Left ventricle myocardium inferior (tissue), 1 donor: Measurements from ENCODE around the gene ARMS2. TPM values are rescaled to one million over a fixed set of nuclear protein-coding genes. Genes with fewer than 3 reads are reported as not detected.

Experiments
- DNase-seq: peaks from one replicate; pipeline ENCODE4 v3.0.0-alpha.2; 2020
- H3K27ac ChIP-seq: fragments of 200-600 bp; replicated peaks from 2 replicates; pipeline ENCODE4 v1.8.0; 2021
- H3K27me3 ChIP-seq: fragments of 200-600 bp; 2 replicates; pipeline ENCODE4 v1.8.0; 2021; ENCODE audit warnings: low read depth
- H3K36me3 ChIP-seq: fragments of 200-600 bp; 2 replicates; pipeline ENCODE4 v1.8.0; 2021
- H3K4me1 ChIP-seq: fragments of 200-600 bp; 2 replicates; pipeline ENCODE4 v1.8.0; 2021
- H3K4me3 ChIP-seq: fragments of 200-600 bp; 2 replicates; pipeline ENCODE4 v1.8.0; 2021; ENCODE audit warnings: mild to moderate bottlenecking, moderate library complexity
- H3K9me3 ChIP-seq: fragments of 200-600 bp; replicated peaks from 2 replicates; pipeline ENCODE4 v1.8.0; 2021
- intact Hi-C: fragments of 100-400 bp; cut with micrococcal nuclease; formaldehyde crosslinking; loops from one replicate; pipeline ENCODE4 v1.11.0; 2022
- microRNA-seq: library from miRNA; unstranded; fragments of <30 nt; microRNA quantifications from one replicate; pipeline ENCODE4 v1.2.0, GENCODE V29; 2020
- total RNA-seq: library from RNA; stranded (reverse); fragmentation: NEBNext Ultra II Directional; extraction: Animal tissue kit (Norgen Biotek cat#: 25700); gene quantifications from one replicate; pipeline ENCODE4 v1.2.1, GENCODE V29; 2021
- TF ChIP-seq, protein P1 (sequence below): fragments of 200-600 bp; IDR thresholded peaks from 2 replicates; pipeline ENCODE4 v1.8.0; 2021; ENCODE audit warnings: antibody characterized with exemption, mild to moderate bottlenecking, borderline replicate concordance
- donor health status: DM: no; HTN: yes; CAD: no; lungs with severe emphysema.

ARMS2 gene
- total RNA-seq, 1 donor from 2014 or later = 0.27 TPM

DNA sequence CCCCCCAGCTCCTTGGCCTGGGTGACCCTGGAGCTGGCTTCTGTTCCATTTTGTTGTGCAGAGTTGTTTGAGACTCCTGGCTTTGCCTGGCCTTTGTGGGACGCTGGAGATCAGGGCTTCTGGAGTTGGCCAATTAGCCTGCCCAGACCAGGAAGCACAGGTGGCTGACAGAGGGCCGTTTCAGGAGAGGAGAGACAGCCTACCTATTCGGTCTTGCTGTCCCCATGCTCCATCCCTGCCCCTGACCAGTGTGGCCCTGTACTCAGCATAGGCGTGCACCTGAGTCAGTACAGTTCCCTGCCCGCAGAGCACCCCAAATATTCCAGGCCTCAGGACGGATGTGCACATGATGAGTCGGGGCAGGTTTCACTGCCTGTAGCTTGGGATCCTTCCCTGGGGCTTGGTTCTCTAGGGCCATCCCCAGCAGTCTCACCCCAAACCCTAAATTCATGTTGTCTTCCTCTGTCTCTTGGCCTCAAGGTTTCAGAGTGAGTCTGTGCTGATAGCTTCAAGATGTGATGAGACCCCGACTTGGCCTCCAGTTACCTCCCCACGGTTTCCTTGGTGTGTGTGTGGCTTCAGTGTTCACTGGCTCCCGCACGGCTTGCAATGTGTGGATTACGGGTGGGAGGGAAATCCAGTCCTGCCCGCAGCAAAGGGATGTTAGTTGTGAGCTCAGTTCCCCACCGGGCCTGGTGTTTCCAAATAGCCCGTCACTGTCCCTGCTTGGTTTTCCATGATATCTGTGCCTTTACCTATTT lies 51.6 kb downstream of the ARMS2 start:
- Histone ChIP-seq H3K36me3 (peaks cover 34% of the 10 kb centered on the region), H3K27ac (no peak overlapping the region), H3K9me3 (no peaks in the 10 kb centered on the region), H3K4me3 (no peak overlapping the region), H3K4me1 (peaks cover 20% of the 10 kb centered on the region), H3K27me3 (no peaks in the 10 kb centered on the region)
- DNase-seq = no peak
- intact Hi-C loops = no loop called here
- TF ChIP-seq, protein P1, sequence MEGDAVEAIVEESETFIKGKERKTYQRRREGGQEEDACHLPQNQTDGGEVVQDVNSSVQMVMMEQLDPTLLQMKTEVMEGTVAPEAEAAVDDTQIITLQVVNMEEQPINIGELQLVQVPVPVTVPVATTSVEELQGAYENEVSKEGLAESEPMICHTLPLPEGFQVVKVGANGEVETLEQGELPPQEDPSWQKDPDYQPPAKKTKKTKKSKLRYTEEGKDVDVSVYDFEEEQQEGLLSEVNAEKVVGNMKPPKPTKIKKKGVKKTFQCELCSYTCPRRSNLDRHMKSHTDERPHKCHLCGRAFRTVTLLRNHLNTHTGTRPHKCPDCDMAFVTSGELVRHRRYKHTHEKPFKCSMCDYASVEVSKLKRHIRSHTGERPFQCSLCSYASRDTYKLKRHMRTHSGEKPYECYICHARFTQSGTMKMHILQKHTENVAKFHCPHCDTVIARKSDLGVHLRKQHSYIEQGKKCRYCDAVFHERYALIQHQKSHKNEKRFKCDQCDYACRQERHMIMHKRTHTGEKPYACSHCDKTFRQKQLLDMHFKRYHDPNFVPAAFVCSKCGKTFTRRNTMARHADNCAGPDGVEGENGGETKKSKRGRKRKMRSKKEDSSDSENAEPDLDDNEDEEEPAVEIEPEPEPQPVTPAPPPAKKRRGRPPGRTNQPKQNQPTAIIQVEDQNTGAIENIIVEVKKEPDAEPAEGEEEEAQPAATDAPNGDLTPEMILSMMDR = no peak

Small RNA genes lying within 50 kb of the gene (microRNA-seq; reads per million reads assigned to microRNA genes)
- 1.6 reads per million for gene MIR3941

Other genes with a start within 250 kb of the ARMS2 start
- gene BTBD16, start 183.4 kb upstream of the ARMS2 start, total RNA-seq = not detected
- 50.4 TPM for gene PLEKHA1, start 79.9 kb upstream of the ARMS2 start, total RNA-seq
- 62.6 TPM for gene HTRA1, start 6.9 kb downstream of the ARMS2 start, total RNA-seq
- gene DMBT1, start 106.1 kb downstream of the ARMS2 start, total RNA-seq = 0.44 TPM
- gene C10orf120, start 245.2 kb downstream of the ARMS2 start, total RNA-seq = not detected